Measurements from ENCODE around the gene SLC15A1.

Gene SLC15A1

DNA sequence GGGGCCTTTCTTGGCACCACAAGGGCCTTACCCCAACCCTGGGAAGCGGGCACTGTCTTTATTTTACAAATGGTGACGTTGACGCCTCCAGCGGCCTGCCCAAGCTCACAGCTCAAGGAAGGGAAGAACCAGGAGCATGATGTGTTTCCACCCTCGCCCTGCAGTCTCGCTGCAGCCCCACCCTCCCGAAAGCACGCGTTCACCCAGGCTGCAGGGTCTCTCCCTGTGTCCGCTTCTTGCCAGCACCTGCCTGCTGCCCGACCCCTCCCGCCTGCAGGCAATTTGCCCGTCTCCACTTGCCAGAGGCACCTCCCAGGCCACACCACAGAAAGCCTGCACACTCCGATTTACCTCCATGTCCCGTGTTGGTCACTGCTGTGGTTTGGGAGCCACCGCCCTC is 76.6 kb downstream of the SLC15A1 start:
- H2AFZ ChIP-seq (ENCODE audit: low read depth, low read length, severe bottlenecking) = no peak overlapping the region
- H3K9me2 ChIP-seq (replicated peaks; ENCODE audit: insufficient read depth, low read length) = no peaks in the 10 kb centered on the region
- H3K4me2 ChIP-seq (ENCODE audit: low read depth, low read length, poor library complexity, severe bottlenecking) = no peak overlapping the region
- TF ChIP-seq EZH2phosphoT487 (conservative IDR thresholded peaks at IDR 0.05; ENCODE audit: low read length) (no peak), CTCF (IDR thresholded peaks at IDR 0.05; ENCODE audit: insufficient read depth, low read length, poor library complexity, severe bottlenecking) (no peak)
- H3K4me3 ChIP-seq (ENCODE audit: insufficient read depth, low read length, poor library complexity, severe bottlenecking) = no peak overlapping the region
- no peaks in the 10 kb centered on the region for H3K9me3 ChIP-seq (ENCODE audit: insufficient read depth, low read length)
- no peaks in the 10 kb centered on the region for H3K27me3 ChIP-seq (ENCODE audit: low read length)
- H3K36me3 ChIP-seq (ENCODE audit: low read length) = no peaks in the 10 kb centered on the region
- H3K79me2 ChIP-seq (ENCODE audit: insufficient read depth, low read length) = no peaks in the 10 kb centered on the region
- no peaks in the 10 kb centered on the region for H4K20me1 ChIP-seq (ENCODE audit: low read depth, low read length)
- H3F3A ChIP-seq (ENCODE audit: insufficient read depth) = no peaks in the 10 kb centered on the region
- no peak overlapping the region for H3K27ac ChIP-seq (ENCODE audit: low read depth, low read length)
- H3K9ac ChIP-seq (ENCODE audit: low read length) = no peak overlapping the region

DNA sequence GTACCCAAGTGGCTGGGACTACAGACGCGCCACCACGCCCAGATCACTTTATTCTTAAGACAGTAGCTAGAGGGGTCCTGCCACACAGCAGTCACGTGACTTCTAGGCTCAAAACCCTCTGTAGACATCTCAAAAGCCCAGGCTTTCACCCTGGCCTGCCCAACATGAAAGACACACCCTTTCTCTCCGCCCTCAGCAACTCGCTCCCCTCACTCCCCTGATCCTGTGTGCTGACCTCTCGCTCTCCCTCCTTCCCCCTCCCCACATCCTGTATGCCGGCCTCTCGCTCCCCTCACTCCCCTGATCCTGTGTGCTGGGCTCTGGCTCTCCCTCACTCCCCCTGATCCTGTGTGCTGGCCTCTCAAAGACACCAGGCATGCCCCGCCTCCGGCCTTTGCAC is 77.4 kb downstream of the SLC15A1 start:
- Histone ChIP-seq H3K27me3 (ENCODE audit: low read length) (no peaks in the 10 kb centered on the region), H2AFZ (ENCODE audit: low read depth, low read length, severe bottlenecking) (no peak overlapping the region), H3K9me3 (ENCODE audit: insufficient read depth, low read length) (no peaks in the 10 kb centered on the region), H3K79me2 (ENCODE audit: insufficient read depth, low read length) (no peaks in the 10 kb centered on the region), H3F3A (ENCODE audit: insufficient read depth) (no peaks in the 10 kb centered on the region), H3K4me2 (ENCODE audit: low read depth, low read length, poor library complexity, severe bottlenecking) (no peak overlapping the region), H3K36me3 (ENCODE audit: low read length) (no peaks in the 10 kb centered on the region), H4K20me1 (ENCODE audit: low read depth, low read length) (no peaks in the 10 kb centered on the region), H3K9ac (ENCODE audit: low read length) (no peak overlapping the region), H3K4me3 (ENCODE audit: insufficient read depth, low read length, poor library complexity, severe bottlenecking) (no peak overlapping the region), H3K27ac (ENCODE audit: low read depth, low read length) (no peak overlapping the region), H3K9me2 (replicated peaks; ENCODE audit: insufficient read depth, low read length) (no peaks in the 10 kb centered on the region)
- TF ChIP-seq EZH2phosphoT487 (conservative IDR thresholded peaks at IDR 0.05; ENCODE audit: low read length) (no peak), CTCF (IDR thresholded peaks at IDR 0.05; ENCODE audit: insufficient read depth, low read length, poor library complexity, severe bottlenecking) (no peak)

GRCh38 chr13:98672947-98673613 is 79.4 kb downstream of the SLC15A1 start:
- no peaks in the 10 kb centered on the region for H3K36me3 ChIP-seq (ENCODE audit: low read length)
- H3K4me3 ChIP-seq (ENCODE audit: insufficient read depth, low read length, poor library complexity, severe bottlenecking) = no peak overlapping the region
- H3K9ac ChIP-seq (ENCODE audit: low read length) = no peak overlapping the region
- H3K27ac ChIP-seq (ENCODE audit: low read depth, low read length) = no peak overlapping the region
- no peaks in the 10 kb centered on the region for H3K79me2 ChIP-seq (ENCODE audit: insufficient read depth, low read length)
- no peak overlapping the region for H2AFZ ChIP-seq (ENCODE audit: low read depth, low read length, severe bottlenecking)
- H3K9me2 ChIP-seq (replicated peaks; ENCODE audit: insufficient read depth, low read length) = no peaks in the 10 kb centered on the region
- no peaks in the 10 kb centered on the region for H3K27me3 ChIP-seq (ENCODE audit: low read length)
- TF ChIP-seq EZH2phosphoT487 (conservative IDR thresholded peaks at IDR 0.05; ENCODE audit: low read length) = no peak
- TF ChIP-seq CTCF (IDR thresholded peaks at IDR 0.05; ENCODE audit: insufficient read depth, low read length, poor library complexity, severe bottlenecking) = peak; percentile 68
- no peak overlapping the region for H3K4me2 ChIP-seq (ENCODE audit: low read depth, low read length, poor library complexity, severe bottlenecking)
- H4K20me1 ChIP-seq (ENCODE audit: low read depth, low read length) = no peaks in the 10 kb centered on the region
- H3K9me3 ChIP-seq (ENCODE audit: insufficient read depth, low read length) = no peaks in the 10 kb centered on the region
- H3F3A ChIP-seq (ENCODE audit: insufficient read depth) = no peaks in the 10 kb centered on the region
